Stimulated activated CD4-positive, alpha-beta T cell treated with anti-CD3 and anti-CD28 coated beads, Interleukin-12 subunit alpha, Interleukin-12 subunit beta, amount 100 ng/mL, for 48 hours (primary cell): ENCODE data around the gene DNAAF5.

Experiments
- DNase-seq, 3 donors: peaks; one replicate each; pipeline ENCODE4 v3.0.0-alpha.2; 2020; ENCODE audit warnings: low read depth in 2 of 3, low spot score in 1 of 3

Gene DNAAF5

GRCh38 chr7:767580-767940 is 41.1 kb downstream of the DNAAF5 start:
- DNase-seq = no peak

GRCh38 chr7:767941-768731 is 41.6 kb downstream of the DNAAF5 start:
- DNase-seq = peak in 1 of 3 donors; percentile 28

GRCh38 chr7:768881-769504 is 42.5 kb downstream of the DNAAF5 start:
- no peak for DNase-seq

- DNase-seq = no peak
Observed at GRCh38 chr7:770336-770735, 43.8 kb downstream of the DNAAF5 start.

- no peak for DNase-seq
Observed at GRCh38 chr7:770741-771166, 44.3 kb downstream of the DNAAF5 start.

- no peak for DNase-seq
Observed at GRCh38 chr7:771234-772004, 44.9 kb downstream of the DNAAF5 start.

GRCh38 chr7:772005-772294 is 45.5 kb downstream of the DNAAF5 start:
- no peak for DNase-seq

GRCh38 chr7:772392-772791 is 45.9 kb downstream of the DNAAF5 start:
- no peak for DNase-seq

- no peak for DNase-seq
Observed at GRCh38 chr7:772861-773621, 46.5 kb downstream of the DNAAF5 start.

GRCh38 chr7:773622-773915 is 47.1 kb downstream of the DNAAF5 start:
- no peak for DNase-seq

- DNase-seq = peak; percentile 28 to 60 (median 47)
Observed at GRCh38 chr7:774161-775109, 47.9 kb downstream of the DNAAF5 start.

- DNase-seq = no peak
Observed at GRCh38 chr7:776381-776780, 49.9 kb downstream of the DNAAF5 start.

GRCh38 chr7:776992-777727 is 50.7 kb downstream of the DNAAF5 start:
- DNase-seq = no peak

- DNase-seq = no peak
Observed at GRCh38 chr7:777728-778078, 51.2 kb downstream of the DNAAF5 start.

- no peak for DNase-seq
Observed at GRCh38 chr7:778271-778967, 51.9 kb downstream of the DNAAF5 start.

GRCh38 chr7:778968-779451 is 52.5 kb downstream of the DNAAF5 start:
- no peak for DNase-seq

GRCh38 chr7:779480-779879 is 53.0 kb downstream of the DNAAF5 start:
- no peak for DNase-seq

- DNase-seq = no peak
Observed at GRCh38 chr7:780081-780480, 53.6 kb downstream of the DNAAF5 start.

GRCh38 chr7:780516-780915 is 54.0 kb downstream of the DNAAF5 start:
- no peak for DNase-seq
